B cell (primary cell): ENCODE measurements around the gene MTF2.

ENCODE experiments used
- EZH2 ChIP-seq: IDR thresholded peaks from 2 replicates; pipeline ENCODE4 v1.6.1; 2012; ENCODE audit warnings: borderline replicate concordance, low read depth, mild to moderate bottlenecking, moderate library complexity, low read length; ENCODE audit not compliant: insufficient read depth, poor library complexity, severe bottlenecking
- TF ChIP-seq, protein P1 (sequence below): fragments of 200-600 bp; IDR thresholded peaks from one replicate; pipeline ENCODE4 v1.8.0; 2022; ENCODE audit warnings: antibody characterized with exemption, mild to moderate bottlenecking

DNA sequence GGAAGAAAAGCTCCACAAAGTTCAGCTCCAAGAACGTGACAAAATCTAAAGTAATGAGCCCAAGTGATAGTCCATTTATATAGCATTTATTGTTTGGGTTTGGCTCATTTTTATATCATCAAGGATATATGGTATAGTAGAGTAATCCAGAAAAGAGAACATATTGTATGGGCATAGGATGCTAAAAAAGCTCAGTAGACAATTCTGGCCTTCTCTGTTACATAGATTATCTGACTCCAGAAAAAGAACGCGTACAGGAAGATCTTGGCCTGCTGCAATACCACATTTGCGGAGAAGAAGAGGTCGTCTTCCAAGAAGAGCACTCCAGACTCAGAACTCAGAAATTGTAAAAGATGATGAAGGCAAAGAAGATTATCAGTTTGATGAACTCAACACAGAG lies 57.4 kb downstream of the MTF2 start:
- TF ChIP-seq, protein P1, sequence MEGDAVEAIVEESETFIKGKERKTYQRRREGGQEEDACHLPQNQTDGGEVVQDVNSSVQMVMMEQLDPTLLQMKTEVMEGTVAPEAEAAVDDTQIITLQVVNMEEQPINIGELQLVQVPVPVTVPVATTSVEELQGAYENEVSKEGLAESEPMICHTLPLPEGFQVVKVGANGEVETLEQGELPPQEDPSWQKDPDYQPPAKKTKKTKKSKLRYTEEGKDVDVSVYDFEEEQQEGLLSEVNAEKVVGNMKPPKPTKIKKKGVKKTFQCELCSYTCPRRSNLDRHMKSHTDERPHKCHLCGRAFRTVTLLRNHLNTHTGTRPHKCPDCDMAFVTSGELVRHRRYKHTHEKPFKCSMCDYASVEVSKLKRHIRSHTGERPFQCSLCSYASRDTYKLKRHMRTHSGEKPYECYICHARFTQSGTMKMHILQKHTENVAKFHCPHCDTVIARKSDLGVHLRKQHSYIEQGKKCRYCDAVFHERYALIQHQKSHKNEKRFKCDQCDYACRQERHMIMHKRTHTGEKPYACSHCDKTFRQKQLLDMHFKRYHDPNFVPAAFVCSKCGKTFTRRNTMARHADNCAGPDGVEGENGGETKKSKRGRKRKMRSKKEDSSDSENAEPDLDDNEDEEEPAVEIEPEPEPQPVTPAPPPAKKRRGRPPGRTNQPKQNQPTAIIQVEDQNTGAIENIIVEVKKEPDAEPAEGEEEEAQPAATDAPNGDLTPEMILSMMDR, result no peak
- no peak for TF ChIP-seq EZH2
